Measurements from ENCODE around the gene CTDSP2.
"Not testable (repeated sequence)": the region's sequence is repeated elsewhere in the genome, so short reads cannot be mapped to it uniquely, and the experiment has no call there.

CTDSP2 gene, protein sequence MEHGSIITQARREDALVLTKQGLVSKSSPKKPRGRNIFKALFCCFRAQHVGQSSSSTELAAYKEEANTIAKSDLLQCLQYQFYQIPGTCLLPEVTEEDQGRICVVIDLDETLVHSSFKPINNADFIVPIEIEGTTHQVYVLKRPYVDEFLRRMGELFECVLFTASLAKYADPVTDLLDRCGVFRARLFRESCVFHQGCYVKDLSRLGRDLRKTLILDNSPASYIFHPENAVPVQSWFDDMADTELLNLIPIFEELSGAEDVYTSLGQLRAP

DNA sequence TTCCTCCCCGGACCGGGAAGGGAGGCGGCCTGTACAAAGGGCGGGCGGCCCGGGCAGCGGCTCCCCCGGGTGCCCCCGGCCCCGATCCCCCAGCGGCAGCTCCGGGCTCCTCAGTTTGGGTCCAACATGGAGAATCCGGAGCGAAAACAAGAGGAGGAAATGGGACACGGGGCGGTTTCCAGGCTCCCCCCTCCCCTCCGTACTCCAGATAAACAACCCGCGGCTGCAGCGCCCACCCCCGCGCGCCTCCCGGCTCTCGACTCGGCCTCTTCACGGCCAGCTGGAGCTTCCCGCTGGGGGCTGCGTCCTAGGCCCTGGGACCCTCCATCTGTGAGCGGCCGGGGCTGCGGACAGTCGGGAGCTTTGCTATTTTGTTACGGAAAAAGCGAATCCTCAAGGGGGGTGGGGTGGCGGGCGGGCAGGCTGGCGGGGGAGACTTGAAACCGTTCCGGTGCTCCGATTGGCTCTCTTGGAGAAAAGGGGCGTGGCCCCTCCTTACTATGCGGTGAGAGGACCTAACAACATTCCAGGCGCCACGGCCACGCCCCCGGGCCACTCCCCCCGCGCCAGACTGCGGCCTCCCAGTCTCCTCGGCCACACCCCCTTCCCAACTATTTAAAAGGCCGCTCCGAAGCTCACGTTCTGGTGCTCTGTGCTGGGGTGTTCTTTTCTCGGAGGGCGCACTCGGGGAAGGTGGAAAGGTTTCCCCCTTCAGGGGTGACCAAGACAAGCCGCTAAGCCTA is at the start of gene CTDSP2:
CTDSP2 (minus strand) TSS at position 153 of the 743 bp plus-strand sequence. CDS start 294 bp downstream, outside the sequence.
- peak; percentile 92 to 97 for DNase-seq

DNA sequence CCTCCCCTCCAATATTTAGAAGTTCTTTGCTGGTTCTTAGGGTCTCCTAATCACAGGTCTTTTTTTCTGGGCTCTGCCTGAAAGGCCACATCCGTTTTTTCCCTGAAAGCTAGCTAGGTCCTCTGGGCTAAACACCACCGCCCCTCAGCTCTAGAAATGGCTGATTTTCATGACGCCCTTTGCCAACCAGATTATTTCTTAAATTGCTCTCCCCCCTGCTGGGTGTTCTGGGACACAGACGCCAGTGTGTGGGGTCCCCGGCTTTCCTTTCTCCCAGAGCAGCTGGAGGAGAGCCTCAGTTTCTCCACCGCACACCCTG is 49.5 kb upstream of the CTDSP2 start:
- no peak for DNase-seq

DNA sequence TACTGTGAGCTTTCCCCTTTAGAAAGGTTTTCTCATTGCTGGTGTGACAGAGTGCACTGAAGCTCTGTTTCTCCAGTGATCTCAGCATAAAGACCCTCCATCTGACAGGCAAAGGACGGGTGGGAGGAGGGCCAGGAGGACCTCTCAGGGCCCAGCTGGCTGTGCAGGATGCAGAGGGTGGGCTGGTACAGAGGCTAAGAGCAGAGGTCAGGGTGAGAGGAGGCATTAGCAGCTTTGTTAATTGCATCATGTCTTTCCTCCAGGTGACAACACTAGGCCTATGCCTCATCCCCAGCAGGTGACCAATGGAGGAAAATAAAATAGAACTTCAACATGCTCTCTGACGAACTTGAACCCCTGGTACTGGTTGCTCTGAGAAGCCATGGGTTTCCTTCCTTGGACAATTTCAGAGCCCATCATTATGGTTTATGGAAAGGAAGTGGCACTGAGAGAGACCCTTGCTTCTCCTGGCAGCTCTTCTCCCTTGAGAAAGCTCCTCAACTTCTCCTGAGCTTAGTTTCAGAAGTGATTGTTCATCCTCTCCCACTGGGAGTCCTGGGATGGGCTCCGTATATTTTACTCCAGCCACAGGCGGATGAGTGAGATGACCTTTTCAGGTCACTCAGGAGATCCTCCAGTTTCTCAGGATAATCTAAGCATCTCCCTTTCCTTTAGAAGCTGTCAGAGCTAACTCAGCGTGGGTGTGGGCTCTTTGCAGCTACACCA is 49.0 kb upstream of the CTDSP2 start:
- DNase-seq = no peak

DNA sequence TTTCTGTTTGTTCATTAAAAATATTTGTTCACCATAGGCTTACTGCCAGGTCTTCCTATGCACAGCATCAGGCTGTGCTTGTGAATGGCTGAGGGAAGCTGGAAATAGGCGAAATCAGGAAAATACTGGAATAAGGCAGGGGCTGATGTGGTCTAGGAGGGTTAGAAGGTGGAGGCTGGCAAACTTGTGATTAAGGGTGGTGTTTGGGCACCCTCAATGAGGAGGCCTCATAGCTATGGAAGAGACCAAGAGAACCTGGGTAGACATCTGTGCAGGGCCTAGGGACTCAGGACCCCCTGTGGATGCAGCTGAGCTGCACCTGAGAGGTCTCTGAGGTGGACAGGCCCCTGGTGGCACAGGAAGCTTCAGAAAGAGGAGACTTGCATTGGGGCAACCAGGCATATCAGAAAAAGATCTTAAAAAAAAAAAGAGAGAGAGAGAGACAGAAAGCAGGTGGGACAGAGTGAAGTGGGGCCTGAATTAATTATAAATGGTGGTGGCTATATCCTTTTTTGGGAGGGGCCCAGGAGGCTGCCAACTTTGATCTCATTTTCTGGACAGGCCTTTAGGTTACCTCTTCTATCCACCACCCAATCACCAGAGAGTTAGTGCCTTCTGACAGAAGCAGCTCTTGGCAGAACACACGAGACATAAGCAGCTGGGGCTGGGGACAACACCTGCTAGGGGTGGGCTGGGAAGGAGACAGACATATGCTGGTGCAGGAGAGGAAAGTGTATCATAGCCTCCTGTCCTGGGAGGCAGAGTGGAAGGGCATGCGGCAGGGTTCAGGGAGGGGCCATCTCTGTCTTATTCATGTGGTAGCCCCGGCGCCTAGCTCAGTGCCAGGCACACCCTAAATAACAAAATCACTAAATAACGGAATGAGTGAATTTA is 48.1 kb upstream of the CTDSP2 start:
- peak; percentile 58 to 90 for DNase-seq

DNA sequence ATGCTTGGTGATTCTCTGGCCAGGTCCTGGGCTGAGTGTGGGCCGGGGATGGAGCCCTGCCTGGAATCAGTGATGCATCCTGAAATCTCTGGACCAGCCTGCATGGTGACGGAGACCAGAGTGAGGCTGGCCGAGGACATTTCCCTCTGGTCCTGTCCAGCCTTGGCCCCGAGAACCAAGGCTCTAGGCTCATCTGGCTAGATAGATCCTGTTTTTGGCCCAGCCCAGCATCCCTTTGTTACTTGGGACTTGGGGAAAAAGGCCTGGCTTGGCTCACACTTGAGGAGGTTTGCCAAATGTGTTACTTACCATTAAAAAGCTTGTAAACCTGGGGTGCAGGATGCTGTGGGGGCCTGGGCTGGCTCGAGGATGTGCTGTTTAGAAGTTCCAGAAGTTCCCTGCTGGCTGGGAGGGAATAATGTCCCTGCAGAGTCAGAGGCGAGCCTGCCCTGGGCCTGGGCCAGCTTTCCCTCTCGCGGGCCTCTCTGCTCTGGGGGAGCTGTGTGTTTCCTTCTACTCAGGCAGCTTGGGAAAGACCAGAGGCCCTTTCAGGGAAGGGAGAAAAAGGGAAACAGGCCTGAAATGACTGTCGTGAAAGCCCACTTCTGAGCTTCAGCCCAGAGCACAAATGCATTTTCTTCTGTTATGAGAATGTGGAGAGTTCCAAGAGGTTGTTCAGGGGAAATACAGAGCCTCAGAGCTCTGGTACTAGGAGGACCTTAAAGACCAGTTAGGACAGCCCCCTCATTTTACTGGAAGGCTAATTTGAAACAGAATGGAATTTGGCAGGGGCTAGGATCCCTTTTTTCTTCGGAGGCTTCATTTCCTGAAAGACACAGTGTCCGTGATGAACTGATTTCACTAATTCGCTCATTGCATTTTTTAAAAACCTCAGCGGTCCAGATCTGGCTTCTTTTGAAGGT is 47.2 kb upstream of the CTDSP2 start:
- peak; percentile 72 to 90 for DNase-seq

DNA sequence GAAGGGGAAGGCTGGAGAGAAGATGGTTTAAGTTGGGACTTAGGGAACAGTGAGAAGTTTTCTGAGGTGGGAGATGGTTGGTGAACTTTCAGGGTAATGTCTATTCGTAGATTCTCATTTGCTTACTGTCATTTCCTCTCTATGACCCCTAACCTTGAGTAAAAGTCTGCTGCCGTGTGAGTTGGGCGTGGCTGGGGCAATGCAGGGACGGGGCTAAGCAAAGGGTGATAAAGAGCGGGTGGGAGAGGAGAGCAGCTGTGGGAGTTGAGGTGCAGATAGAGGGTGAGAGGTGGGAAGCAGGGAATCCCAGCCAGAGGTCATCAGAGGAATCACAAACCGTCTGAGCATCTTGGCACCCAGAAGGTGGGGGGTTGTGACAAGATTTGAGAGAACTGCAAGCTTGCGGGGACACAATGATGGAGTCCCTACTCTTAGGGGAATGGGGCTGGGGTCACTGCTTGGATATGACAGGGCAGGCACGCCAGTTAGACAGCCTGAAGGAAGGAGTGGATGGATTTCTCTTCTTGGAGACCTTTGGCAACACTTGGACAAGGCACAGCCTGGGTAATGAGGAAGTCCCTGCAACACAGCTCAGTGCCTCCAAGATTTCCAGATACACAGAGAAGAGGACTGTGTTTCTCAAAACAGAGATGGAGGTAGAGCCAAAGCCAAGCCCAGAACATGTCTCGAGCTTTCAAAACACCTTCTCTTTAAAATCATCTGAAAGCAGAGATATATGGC is 45.9 kb upstream of the CTDSP2 start:
- no peak for DNase-seq

DNA sequence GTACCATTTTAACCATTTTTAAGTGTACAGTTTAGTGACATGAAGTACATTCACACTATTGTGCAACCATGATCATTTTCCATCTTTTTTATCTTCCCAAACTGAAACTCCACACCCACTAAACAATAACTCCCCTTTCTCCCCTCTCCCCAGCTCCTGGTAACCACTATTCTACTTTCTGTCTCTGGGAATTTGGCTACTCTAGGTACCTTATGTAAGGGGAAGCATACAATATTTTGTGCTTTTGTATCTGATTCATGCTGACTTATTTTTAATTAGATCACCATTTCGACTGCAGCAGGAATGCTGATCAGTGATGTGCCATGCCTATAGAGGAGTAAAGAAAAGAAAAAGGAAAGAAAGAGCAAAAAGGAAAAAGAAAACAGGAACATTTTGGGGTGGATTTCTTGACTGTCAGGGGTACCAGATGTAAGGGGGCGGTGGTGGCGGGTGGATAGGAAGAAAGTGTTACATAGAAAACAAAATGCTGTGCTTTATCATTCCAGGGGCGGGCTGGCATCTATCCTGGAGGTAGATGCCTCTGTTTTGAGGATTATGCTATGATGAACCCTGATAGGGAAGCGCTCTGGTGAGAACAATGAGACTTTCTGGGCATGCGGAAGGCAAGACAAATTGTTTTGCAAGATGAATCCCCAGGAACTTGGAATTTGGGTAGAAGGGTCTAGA is 45.2 kb upstream of the CTDSP2 start:
- DNase-seq = no peak

DNA sequence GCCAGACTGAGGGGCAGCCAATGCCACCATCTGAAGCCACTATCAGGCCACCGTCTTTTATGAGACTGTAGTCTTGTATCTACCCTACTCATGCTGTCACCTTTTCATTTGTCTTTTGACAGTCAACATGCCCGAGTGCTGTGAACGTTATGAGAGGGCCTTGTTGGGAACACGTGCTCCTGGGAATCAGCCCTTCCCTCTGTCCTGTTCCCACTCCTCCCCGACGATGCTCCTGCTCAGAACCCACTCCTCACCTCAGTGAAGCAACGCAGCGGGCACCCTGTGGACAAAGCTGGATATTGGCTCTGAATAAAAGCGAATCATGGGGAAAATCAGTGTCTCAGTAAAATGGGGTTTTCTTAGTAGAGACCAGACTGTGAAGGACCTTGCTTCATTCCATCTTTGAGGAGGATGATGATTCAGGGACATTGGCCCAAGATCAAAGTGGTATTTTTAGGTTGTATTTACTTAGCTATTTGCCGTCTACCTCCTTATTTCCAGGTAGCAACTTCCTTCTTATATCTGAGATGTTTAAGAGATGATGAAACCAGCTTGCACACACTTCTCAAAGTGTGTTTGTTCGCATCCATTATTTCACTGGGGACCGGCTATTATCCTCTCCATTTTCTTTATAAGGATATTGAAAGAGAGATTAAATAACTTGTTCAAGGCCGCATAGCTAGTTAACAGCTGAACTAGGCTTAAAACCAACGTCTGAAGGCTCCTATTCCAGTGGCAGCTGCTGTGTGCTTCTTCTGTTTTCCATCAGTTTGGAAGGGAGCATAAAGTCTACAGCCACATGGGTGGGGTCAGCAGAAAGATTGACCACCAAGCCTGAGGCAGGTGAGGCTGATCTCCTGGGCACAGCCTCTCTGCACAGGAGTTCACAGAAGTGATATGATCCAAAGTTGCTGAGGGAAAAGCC is 43.9 kb upstream of the CTDSP2 start:
- no peak for DNase-seq

DNA sequence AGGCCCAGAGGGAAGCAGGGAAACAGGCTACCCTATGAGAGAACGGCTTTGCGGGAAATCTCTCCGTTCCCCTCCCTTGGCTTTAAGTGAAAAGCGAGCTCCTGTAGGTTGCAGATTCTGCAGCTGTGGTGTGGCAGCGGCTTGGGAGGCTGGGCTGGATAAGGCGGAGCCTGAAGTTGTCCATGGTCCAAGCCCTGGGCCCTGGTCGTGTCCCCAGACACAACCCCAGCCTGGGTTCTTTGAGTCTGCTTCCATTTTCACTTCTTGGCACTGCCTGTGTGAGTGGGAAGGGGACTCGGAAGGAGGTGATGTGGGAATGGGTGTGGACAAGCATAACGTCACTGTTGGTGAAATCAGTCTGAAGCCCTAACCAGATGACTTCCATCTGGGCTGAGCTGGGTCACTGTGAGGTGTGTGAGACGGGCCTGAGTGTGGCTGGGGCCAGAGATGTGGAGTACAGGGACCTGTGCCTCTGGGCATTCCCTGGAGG is 43.0 kb upstream of the CTDSP2 start:
- DNase-seq = no peak

DNA sequence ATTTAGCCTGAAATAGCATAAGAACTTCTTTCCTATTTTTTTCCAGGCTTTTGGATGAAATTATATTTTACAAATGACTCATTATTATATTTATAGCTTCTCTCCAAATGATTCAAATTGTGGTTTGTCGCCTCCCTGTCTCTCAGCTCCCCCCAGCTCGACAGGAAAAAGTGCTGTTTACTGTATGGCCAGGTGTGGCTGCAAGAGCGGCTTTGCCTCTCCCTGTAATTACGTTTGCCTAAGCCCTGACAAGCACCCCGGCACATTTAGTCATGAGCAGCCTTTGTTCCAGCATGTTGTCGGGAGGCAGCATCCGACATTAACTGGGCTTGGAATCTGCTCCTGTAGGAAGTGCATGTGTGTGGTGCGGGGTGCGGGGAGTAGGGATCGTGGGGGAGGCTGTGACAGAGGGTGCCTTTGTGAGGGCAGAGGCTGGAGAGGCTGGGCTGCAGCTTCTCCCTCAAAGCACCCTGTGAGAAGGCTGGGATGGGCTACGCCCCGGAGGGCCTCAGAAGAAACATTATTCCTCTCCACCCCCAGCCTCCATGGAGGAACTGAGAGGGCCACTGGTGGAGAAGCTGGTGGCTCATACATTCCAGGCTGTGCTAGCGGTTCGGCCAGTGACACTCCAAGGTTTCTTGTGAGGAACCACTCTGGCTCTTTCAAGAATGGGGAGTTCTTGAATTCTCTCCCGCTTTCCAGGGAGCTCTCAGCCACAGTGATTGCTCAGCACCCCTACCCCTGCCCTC is 42.1 kb upstream of the CTDSP2 start:
- no peak for DNase-seq

DNA sequence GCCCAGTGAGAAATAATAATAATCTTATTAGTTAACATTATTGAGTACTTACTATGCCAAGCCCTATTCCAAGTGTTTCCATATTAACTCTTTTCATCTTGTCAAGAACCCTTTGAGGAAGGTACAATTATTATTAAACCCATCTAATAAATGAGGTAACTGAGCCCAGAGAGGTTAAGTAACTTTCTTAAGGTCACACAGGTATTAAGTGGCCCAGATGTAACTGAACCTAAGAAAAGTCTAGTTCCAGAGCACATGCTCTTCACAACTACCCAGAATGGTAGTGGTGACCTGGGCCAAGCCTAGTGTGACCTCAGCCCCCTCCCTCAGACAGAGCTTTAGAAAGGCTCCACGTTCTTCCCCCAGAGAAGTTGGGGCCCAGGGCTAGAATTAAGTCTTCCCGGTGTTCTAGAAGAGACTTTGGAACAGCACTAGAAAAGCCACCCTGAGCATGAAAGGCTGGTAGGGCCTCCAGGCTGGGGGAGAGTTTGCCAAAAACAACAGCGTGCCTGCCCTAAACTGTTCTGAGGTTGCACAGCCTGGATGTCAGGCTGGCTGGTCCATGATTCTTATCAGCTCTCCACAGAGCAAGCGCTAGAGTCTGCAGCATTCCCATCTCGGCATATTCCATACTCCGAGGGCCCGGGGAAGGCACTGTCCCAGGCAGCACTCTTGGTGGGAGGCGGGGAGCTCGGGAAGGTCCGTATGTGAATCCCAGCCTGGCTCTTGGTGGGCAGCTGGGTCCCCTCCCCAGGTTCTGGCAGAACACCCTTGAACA is 41.3 kb upstream of the CTDSP2 start:
- DNase-seq = peak in 1 of 2 experiments; percentile 49

DNA sequence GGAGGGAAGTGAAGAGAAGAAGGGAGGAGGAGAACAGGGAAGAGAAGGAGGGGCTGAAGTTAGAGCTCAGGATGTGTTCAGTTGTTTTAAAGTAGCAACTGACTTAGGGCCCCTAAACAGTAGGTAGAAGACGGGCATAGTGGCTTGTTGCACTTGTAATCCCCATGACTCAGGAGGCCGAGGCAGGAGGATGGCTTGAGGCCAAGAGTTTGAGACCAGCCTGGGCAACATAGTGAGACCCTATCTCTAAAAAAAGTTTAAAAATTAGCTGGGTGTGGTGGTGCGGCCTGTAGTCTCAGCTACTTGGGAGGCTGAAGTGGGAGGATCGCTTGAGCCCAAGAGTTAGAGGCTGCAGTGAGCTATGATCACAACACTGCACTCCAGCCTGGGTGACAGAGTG is 40.4 kb upstream of the CTDSP2 start:
- DNase-seq = not testable (repeated sequence)

DNA sequence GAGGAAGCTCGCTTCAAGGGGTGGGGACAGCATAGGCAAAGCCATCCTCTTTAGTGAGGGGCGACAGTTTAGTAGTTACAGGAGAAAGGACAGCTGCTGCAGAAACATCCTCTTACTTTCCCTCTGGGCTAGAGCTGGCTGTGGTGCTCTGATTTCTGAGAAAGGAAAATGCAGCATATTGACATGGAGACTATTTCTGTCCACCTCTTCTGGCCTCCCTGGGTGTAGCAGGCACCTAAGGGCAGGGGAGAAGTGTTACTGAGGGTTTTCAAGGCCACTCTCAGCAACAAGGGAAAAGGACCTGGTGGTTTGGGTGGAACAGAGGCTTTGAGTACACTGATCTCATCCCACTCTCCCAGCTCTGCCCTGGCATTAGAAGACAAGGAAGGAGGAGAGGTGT is 40.0 kb upstream of the CTDSP2 start:
- no peak for DNase-seq

DNA sequence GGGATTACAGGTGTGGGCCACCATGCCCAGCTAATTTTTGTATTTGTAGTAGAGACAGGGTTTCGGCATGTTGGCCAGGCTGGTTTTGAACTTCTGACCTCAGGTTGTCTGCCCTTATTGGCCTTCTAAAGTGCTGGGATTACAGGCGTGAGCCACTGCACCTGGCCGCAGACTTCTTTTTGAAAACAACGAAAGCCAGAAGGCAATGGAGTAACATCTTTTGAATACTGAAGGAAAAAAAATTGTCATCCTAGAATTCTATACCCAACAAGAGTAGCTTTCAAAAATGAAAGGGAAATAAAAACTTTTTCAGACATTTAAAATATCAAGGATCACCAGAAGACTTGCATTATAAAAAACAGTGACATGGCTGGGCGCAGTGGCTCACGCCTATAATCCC is 38.7 kb upstream of the CTDSP2 start:
- no peak for DNase-seq

DNA sequence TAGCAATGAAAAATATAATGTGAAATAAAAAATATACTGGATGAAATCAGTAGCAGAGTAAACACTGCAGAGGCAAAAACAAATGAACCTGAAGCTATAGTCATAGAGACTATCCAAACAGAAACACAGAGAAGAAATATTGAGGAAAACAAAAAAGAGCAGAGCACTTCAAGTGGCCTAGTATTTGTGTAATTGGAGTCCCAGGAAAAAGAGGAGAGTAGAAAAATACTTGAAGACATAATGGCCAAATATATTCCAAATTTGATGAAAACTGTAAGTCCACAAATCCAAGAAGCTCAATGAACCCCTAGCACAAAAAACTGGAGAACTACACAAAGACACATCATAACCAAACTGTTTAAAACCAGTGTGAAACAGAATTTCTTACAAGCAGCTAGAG is 37.2 kb upstream of the CTDSP2 start:
- no peak for DNase-seq

DNA sequence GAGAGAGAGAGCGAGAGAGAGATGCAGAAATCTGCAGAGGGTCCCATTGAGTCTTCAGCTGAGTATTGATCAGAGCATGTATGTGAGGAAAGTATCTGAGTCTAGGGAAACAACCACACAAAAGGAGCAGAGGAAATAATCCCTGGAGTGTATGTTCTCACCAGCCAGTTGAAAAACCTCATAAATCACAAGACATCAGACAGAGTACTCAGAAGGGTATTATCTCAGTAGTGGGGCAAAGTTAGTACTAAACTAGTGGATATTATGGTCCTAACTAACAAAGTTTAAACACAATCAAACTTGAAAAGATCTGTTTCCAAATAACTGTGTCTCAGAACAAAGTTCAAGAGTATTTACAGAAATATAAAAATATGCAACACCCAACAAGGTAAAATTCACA is 36.5 kb upstream of the CTDSP2 start:
- no peak for DNase-seq

DNA sequence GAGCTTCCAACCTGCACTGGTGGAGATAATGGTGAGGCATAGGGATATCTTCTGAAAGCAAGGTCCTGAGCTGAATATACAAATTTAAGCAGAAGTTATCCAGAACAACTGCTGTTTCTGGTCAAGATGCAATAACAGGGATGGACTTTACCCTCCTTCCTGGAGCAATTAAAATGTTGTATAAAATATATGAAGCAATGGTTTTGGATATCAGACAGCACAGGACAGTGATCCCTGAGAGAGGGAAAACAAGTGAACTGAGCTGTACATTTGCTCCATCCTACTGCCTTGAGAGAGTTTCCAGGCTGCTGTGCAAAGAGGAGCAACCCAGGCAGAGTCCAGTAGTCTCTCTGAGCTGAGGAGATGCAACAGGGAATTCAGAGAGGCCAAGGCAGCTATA is 36.0 kb upstream of the CTDSP2 start:
- DNase-seq = no peak

DNA sequence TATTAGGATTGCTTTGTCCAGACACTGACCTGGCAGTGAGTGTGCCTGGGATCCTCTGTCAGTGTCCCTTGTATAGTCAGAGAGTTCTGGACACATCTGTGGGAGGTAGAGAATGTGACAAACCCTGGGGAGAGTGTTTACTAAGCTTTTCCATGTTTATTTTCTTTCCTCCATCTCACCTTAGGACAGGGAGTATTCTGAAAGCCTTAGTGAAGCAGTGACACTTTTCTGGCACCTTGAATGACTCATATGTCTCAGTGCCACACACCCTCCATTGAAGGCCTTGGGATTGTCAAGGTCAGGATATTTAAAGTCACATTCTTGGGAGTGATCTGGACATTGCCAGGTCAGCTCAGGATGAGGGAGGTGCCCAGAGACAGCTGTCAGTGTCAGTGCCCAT is 34.9 kb upstream of the CTDSP2 start:
- no peak for DNase-seq

All from NCI-H446 (cell line).